NCI-H1048 (cell line): ENCODE measurements around the gene LSM10.

Experiments
- DNase-seq: peaks from one replicate; lab custom pipeline; 2025; lab: John Stamatoyannopoulos, UW

The LSM10 gene

DNA sequence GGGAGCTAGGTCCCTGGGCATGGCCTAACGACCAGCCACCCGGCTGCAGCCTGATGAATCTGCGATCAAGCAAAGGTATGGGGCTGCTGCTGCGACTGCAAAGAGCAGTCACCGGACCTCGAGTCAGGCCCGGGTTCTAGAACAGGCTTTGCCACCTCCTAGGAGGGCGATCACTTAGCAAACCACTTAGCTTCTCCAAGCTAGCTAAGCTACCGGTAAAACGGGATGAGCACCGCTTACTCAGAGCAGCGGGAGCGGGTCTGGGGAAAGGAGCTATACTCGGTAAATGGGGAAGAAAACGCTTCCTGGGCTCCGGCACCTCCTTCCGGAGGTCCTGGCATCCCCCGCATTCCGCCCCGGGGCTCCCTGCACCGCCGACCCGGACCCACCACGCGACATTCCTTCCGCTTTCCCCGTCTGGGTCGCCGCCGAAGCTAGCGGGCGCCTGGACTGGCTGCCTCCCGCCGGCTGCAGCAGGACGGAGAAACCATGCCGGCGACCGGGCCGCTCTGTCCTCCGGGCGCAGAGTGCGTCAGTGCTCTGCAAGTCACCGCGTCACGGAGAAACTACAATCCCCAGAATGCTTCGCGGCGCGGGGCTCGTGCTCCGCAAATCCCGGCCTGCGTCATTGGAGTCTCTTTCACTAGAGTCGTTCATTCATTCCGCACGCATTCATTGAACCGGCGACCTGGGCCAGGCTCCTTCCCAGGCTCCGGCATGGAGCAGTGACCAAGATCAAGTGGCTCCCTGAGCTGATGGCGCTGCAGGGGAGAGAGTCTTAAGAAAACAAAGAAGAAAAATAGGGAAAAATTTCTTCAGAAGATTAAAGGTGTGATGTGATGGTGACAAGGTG, at the start of gene LSM10:
TSS of gene LSM10 (minus strand) at position 531 of the 853 bp plus-strand sequence. CDS start 3,779 bp downstream, outside the sequence.
- peak; percentile 87 for DNase-seq

DNA sequence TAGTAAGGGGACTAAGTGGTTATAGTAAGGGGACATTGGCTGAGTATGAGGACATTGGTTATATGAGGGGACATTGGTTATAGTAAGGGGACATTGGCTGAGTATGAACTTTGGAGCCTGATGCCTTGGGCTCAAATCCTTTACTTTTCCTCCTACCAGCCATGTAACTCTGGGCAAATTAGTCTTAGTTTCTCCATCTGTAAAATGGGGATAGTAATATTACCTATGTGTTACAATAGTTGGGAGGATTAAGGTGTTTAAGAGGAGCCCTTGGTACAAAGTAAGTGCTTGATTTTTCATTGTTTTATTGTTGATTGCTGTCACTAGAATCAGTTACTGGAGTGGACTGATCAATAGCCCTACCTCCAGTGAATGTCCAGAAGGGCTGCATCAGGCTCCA, 49.7 kb upstream of the LSM10 start:
- no peak for DNase-seq

DNA sequence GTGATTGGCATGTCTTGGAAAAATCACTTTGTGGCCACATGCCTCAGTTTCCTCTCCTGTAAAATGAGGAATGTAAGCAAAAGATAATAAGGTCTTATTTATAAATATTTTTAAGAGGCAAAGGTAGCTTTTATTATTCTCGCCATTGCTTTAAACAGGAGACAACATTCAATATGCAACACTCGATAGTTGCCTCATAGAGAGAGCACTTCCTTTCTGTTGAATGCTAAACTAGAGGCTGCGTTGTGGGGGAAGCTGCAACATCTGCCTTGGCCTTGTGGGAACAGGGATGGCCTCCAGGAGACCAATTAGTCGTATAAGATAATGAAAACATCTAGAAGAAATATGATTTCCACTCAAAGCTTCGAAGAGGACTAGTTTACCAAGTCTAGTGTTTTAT, 49.0 kb upstream of the LSM10 start:
- no peak for DNase-seq

DNA sequence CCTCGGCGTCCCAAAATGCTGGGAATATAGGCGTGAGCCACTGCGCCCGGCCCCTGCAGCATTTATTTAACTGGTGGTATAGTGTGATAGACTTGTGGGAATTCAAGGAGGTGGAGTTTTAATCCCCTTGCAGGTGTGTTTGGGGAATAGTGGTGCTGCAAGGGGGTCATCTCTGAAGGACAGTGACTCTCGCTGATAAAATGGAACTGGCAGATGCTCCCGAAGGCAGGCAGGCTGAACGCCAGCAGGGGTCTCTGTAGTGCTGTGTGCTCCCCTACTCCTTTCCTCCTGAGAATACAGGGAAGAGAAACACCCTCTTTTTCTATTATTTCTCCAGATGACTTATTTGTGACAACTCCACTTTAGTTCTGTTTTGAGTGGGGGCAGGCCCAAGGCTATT, 48.6 kb upstream of the LSM10 start:
- DNase-seq, result no peak

DNA sequence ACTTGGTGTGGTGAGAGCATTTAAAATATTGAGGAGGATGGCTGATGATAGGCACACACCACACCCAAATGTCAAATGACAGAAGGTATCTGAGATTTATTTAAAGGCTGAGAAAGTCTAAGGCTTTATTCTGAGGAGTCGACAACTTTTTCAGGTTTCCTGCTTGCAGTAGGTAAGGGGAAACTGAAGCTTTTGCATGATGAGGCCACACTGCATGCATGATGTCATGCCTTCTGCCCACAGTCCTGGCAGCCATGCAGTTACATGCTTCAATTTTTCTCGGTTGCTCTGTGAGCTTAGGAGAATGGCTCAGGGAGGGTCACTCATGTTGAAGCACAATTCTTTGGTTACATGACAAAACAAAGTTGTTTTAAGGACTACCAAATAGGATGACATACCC, 45.6 kb upstream of the LSM10 start:
- DNase-seq, result no peak

DNA sequence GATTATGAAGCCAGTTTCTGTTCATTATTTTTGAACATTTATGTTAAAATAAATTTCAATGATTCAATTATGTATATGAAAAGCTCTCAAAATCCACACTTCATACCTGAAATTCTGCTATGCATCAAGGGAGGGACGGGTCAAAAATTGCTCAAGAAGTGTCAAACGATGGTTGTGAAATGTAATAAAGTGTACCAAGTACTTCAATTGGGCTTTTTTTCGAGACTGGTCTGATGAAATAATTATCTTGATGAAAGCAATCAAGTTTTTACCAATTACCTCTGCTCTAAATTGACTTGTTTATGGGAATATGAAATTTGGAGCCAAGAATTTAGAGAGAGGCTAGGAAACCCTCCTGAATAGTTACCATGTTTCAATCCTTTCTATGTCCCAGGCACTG, 44.6 kb upstream of the LSM10 start:
- DNase-seq, result no peak

DNA sequence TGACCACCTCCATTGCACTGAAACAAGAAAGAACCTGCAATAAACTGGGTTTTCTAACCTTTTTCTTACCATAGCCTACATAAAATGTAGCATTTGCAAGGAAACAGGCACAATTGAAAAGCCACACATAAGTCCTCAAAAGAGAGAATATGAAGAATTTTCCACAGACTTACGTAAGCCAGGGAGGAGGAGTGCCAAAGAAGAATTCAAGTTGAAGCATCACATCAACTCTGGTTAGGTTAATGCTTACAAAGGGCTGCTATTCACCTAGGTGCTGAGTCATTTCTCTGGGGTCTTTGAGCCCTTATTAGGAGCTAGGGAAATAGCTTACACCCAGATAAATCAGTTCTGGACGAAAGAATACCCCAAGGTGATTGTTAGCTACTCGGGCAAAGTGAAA, 42.9 kb upstream of the LSM10 start:
- no peak for DNase-seq

DNA sequence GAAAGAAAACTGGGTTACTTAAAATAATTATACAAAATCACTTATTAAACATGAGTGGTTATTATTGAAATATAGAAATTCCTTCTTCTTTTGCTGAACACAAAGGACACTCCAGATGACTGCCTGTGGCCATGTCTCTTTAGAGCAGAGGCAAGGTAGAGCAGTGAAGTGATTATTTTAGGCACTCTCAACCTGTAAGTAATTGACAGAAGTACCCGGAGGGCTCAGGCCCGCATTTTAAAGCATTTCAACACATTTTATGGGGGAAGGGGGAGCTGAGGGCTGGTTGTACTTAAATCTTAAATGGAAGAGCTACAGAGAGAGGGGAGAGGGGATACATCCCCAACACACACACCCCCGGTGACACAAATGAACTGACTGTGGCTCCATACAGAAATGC, 42.3 kb upstream of the LSM10 start:
- DNase-seq, result no peak

DNA sequence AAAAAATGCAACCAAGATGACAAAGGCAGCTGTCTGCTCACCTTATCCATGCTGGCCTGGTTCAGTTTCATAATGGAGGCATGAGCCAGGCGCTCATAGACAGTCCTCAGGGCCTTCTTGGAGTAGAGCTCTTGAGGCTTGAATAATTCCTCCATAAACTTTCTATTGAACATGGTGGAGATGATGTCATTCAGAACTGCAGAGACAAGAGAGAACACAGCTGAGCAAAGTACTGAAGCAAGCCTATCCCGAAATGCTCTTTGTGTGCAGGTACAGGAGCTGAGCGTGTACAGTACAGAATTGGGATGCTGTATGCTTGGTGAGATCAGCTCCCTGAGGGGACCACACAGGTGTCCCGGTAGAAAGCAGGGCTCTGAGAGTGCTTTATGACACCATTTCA, 41.0 kb upstream of the LSM10 start:
- no peak for DNase-seq

DNA sequence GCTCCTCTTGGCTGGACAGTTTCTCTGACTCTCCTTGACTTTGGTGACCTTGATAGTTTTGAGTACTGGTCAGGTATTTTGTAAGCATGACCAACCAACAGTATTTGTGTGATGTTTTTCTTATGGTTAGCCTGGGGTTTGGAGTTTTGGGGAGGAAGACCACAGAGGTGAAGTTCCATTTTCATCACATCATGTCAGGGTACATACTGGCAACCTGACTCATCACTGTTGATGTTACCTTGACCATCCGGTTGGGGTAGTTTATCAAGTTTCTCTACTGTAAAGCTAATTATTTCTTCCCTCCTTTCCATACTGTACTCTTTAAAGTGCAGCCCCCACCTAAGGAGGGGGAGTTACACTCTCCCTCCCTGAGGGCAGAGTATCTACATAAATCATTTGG, 39.1 kb upstream of the LSM10 start:
- DNase-seq, result no peak

DNA sequence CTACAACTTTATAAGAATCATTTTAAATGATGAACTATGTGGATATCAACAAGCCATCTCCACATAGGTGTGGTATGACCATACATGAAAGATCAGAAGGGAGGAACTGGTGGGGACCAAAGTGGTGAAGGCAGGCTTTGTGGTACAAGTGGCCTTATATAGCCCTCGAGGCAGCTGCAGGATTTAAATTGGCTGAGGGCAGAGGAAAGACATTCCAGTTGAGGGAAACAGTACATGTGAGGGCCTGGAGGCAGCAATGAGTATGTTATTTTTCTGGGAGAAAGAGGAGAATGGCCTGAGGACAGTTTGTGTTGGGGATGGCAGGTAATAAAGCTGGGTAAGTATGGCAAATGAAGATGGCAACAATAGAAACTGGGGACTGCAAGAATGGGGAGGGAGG, 35.4 kb upstream of the LSM10 start:
- DNase-seq, result no peak

DNA sequence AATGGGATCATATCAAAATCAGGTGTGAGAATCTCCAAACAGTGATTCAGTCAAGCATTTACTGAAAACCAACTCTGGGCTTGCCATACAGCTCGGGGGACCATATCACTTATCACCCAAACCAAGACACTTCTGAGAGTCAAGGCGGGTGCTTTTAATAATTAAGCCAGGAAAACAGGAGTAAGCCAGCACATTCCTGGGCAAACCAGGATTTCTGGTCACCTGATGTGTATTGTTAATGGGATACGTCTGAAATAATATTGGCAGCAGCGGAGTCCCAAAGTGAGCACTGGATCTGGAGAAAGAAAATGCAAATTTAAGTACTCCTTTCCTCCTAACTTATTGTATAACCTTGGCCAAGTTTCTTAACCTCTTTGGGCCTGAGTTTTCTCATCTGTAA, 34.9 kb upstream of the LSM10 start:
- no peak for DNase-seq

DNA sequence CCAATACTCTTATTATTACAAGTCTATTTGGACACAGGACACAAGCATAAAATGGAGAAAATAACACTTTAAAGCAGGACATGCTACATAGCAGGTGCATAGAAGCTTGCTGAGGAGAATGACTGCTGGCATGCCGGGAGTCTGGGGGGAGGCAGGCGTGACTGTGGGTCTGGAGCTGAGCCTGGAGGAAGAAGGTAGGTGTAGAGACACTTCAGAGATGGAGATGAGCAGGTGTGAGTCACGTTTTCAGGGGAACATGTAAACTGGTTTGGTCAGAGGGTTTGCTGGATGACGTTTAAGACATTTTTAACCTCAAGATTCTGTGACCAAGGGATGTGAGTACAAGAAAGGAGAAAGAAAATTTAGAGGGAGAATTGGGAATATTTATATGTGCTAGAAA, 28.1 kb upstream of the LSM10 start:
- DNase-seq, result no peak

DNA sequence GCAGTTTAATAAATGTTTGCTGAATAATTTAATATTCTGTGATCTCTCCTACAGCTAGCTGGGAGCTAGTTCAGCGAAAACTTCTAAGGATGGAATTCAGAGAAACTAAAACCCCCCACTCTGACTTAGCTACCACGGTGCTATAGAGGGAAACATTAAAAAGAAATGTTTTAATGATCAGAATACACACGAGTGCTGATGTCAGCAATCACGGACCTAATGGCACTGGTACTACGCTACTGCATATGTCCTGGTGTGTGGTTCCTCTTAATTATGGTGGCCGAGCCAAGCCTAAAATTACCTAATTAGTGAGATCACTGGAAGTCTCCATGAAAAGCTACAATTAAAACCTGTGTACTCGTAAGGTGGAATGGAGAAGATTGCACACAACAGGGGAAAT, 23.9 kb upstream of the LSM10 start:
- no peak for DNase-seq

DNA sequence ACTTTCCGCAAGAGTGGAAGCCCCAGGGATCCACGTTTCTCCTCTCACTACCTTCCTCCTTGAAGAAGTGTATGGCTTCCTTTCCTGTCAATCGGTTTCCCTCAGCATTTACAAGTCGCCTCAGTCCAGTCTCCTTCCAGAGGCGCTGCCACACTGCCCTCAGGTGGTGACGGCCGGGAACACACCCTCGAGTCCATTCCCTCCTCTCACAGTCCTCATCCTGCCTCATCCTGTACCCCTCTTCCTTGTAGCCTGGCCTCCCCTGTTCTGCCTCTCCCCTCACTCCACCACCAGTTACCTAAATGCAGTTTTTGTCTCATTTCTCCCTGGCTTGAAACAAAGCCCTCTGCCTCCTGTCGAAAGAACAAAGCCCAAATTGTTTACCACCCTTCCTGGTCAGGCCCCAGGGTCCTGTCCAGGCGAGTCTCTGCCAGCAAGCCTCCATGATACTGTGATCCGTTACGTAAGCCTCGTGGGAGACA, 23.2 kb upstream of the LSM10 start:
- DNase-seq, result no peak

DNA sequence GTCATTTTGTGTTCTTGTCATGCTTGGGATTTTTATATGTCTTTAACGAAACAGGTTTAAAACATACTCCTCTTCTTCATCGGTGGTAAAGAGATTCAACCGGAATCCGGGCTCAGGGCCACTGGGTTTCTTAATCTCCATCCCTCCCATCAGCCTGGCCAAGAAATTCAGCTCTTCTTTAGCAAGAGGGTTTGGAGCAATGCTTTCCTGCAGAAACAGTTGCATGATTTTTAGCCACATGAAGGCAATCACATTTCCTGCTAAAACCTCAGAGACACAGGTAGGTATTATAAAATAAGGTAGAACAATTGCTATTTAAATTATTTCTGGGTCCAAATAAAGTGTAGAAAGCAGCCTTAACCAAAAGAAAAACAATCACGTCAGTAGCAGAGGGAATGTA, 22.7 kb upstream of the LSM10 start:
- no peak for DNase-seq

DNA sequence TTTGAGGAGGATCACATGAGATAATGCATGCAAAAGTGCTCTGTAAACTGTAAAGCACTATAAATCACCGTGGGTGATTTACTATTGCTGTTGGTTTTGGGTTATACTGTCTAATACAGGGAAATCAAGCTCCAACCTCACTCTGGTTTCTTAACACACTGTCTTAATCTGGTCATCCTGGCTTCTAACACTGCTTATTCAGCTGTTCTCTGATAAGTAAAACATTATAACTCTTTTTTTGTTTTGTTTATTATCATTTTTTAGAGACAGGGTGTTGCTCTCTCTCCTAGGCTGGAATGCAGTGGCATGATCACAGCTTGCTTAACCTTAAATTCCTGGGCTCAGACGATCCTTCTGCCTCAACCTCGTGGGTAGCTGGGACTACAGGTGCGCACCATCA, 21.9 kb upstream of the LSM10 start:
- no peak for DNase-seq

DNA sequence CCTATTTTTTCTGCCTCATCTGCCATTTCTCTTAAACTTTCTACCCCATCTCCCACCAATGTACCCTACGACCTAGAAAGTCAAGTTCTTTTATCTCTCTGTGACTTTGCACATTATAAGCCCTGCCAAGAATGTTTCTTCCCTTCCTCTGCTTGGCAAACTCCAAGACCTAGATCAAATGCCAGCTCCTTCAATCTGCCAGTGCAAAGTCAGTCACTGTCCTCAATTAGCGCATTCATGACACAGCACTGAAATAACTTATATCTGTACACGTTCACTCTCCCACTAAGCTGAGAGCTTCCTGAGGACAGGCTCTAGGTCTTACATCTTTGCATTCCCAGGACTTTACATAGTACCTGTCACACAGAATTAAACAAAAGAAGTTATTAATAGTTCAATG, 21.4 kb upstream of the LSM10 start:
- no peak for DNase-seq

DNA sequence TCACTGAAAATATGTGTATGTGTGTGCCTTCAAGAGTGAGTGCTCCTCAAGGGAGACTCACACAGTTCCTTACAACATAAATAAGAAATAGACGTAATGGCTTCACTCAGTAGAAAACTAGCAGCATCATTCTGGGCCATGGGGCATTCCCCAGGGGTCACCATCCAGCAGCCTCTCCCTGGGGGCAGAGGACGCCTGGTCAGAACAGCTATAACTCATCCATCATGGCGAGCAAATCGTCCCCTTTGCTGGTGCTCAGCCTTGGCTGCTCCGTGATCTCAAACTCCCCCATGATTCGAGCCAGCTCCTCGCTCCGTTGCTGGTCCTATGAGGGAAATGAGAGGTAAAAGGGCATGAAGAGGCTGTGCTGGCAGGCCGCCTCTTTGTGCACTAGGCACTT, 20.2 kb upstream of the LSM10 start:
- no peak for DNase-seq

DNA sequence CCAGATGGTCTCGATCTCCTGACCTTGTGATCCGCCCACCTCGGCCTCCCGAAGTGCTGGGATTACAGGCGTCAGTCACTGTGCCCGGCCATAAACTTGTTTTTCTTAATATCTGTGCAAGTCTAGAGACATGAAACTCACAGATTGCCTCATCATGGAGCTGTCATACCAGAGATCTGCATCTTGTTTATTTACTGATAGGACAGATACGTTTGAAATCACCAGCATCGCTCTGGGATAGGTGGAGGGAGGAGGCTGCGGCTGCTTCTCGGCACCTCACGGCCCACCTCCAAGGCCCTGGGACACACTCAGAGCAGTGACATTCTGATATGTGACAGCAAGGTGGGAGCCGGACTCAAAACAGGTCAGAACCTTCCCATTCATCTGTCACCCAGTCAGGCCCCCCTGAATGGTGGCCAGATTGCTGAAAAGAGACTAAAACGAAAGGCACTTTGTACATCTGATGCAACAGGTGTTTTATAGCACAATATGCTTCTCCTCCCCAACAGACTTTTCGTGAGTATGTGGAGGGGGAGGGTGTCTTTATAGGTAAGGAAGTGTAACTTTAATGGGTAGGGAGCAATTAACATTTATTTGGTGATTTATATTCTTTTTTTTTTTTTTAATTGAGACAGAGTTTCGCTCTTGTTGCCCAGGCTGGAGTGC, 18.1 kb upstream of the LSM10 start:
- no peak for DNase-seq

DNA sequence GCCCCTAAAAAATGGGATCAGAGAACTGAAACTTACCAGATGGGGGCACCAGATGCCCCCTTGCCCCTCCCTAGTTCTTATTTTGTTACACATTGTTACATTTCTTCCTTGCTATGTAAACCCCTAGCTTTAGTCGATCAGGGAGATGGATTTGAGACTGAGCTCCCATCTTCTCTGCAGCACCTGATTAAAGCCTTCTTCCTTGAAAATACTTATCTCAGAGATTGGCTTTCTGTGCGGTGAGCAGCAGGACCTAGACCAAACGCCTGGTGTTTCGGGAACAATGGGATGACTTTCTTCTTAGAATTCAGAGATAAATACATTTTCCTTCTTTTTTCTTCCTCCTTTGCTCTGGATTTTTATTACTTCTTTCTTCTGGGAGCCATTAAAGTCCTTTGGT, 16.7 kb upstream of the LSM10 start:
- no peak for DNase-seq

DNA sequence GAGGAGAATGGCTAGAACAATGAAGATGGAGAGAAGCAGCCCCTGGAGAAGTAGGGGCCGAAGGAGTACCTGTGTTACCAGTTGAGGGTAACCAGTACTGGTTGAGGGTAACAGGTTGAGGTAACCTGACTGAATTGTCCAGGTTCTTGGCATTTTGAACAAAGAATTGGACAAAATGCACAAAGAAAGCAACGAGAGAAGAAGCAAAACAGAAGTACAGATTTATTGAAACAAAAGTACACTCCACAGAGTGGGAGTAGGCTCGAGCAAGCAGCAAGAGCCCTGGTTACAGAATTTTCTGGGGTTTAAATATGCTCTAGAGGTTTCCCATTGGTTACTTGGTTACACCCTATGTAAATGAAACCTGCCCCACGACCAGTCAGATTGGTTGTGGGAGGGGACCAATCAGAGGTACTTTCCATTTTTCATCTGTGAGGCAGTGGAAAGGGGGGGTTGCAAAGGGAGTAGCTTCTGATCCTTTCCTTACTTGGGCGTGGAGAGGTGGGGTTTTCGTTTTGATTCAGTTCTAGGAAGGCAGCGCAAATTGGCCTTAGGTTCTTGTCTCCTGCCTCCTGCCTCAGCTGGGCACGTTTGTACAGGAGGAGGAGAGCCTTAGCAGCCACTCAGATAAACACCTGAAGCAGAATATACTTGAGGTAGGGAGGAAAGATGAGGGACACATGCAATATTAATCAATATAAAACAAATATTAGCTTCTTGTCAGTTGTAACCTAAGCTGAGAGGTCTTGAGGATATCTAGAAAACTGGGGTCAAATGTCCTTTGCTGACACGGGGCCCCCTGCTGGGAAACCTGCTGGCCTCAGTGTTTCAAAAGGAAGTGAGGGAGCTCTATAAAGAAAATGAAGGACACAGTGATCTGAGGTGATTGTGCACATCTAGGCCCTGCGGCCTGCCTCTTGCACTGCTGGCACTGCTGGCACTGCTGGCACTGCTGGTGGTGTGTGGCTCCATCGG, 14.3 kb upstream of the LSM10 start:
- DNase-seq, result peak; percentile 9
